ENCODE results near the gene HCRT. TPM values are rescaled to one million over a fixed set of nuclear protein-coding genes. Genes with fewer than 3 reads are reported as not detected.
"Not testable (repeated sequence)": the region's sequence is repeated elsewhere in the genome, so short reads cannot be mapped to it uniquely, and the experiment has no call there.

The HCRT gene
- total RNA-seq, 1 experiment from 2014 or later: not detected

GRCh38 chr17:42210046-42210445 is 24.8 kb upstream of the HCRT start:
- Histone ChIP-seq H3F3A (ENCODE audit: low read length, unreplicated experiment) (no peaks in the 10 kb centered on the region), H2AFZ (ENCODE audit: low read length) (no peak overlapping the region), H3K79me2 (ENCODE audit: low read length) (no peaks in the 10 kb centered on the region), H3K27ac (ENCODE audit: low read length) (no peak overlapping the region), H3K4me1 (ENCODE audit: insufficient read depth, low read length) (no peaks in the 10 kb centered on the region), H3K4me2 (ENCODE audit: low read length) (no peak overlapping the region), H3K27me3 (ENCODE audit: low read length) (no peaks in the 10 kb centered on the region), H3K36me3 (ENCODE audit: low read depth, low read length) (no peaks in the 10 kb centered on the region), H3K9me2 (replicated peaks; ENCODE audit: low read length) (no peaks in the 10 kb centered on the region), H3K4me3 (ENCODE audit: low read length) (no peak overlapping the region), H3K9ac (ENCODE audit: low read length) (no peak overlapping the region), H4K20me1 (ENCODE audit: low read length) (no peaks in the 10 kb centered on the region), H3K9me3 (ENCODE audit: low read length) (no peaks in the 10 kb centered on the region)
- ATAC-seq (no peak), DNase-seq (no peak)
- intact Hi-C loops (cut with micrococcal nuclease): no loop called here
- CTCF ChIA-PET: no interaction called here
- POLR2A ChIA-PET (ENCODE audit: unreplicated experiment): no interaction called here
- TF ChIP-seq CTCF (conservative IDR thresholded peaks at IDR 0.05; ENCODE audit: low read depth, low read length) (no peak), EZH2phosphoT487 (IDR thresholded peaks at IDR 0.05; ENCODE audit: borderline replicate concordance, low read length) (no peak), EZH2 (IDR thresholded peaks at IDR 0.05; ENCODE audit: low read length, unreplicated experiment) (no peak)
- BruUV-seq (replicated peaks): no TSS peak

- BruUV-seq (replicated peaks); POLR2A ChIA-PET (ENCODE audit: unreplicated experiment); ATAC-seq; H4K20me1 ChIP-seq (ENCODE audit: low read length); H3K27me3 ChIP-seq (ENCODE audit: low read length); H3K79me2 ChIP-seq (ENCODE audit: low read length); H3K27ac ChIP-seq (ENCODE audit: low read length); H3K9me3 ChIP-seq (ENCODE audit: low read length); CTCF ChIA-PET; H2AFZ ChIP-seq (ENCODE audit: low read length); H3K36me3 ChIP-seq (ENCODE audit: low read depth, low read length); H3K4me2 ChIP-seq (ENCODE audit: low read length); DNase-seq; intact Hi-C loops (cut with micrococcal nuclease); H3F3A ChIP-seq (ENCODE audit: low read length, unreplicated experiment); H3K4me3 ChIP-seq (ENCODE audit: low read length); H3K9me2 ChIP-seq (replicated peaks; ENCODE audit: low read length); H3K9ac ChIP-seq (ENCODE audit: low read length); H3K4me1 ChIP-seq (ENCODE audit: insufficient read depth, low read length): not testable (repeated sequence)
Observed at GRCh38 chr17:42206153-42206612, 20.9 kb upstream of the HCRT start.

GRCh38 chr17:42203354-42203753 is 18.1 kb upstream of the HCRT start:
- H3K9ac ChIP-seq (ENCODE audit: low read length): no peak overlapping the region
- no peaks in the 10 kb centered on the region for H3K9me3 ChIP-seq (ENCODE audit: low read length)
- DNase-seq (no peak), ATAC-seq (no peak)
- no peaks in the 10 kb centered on the region for H3K4me1 ChIP-seq (ENCODE audit: insufficient read depth, low read length)
- H4K20me1 ChIP-seq (ENCODE audit: low read length): no peaks in the 10 kb centered on the region
- intact Hi-C loops (cut with micrococcal nuclease): no loop called here
- H2AFZ ChIP-seq (ENCODE audit: low read length): no peak overlapping the region
- H3K9me2 ChIP-seq (replicated peaks; ENCODE audit: low read length): no peaks in the 10 kb centered on the region
- BruUV-seq (replicated peaks): no TSS peak
- H3K36me3 ChIP-seq (ENCODE audit: low read depth, low read length): no peaks in the 10 kb centered on the region
- no peak overlapping the region for H3K4me3 ChIP-seq (ENCODE audit: low read length)
- no peaks in the 10 kb centered on the region for H3K79me2 ChIP-seq (ENCODE audit: low read length)
- H3F3A ChIP-seq (ENCODE audit: low read length, unreplicated experiment): no peaks in the 10 kb centered on the region
- H3K4me2 ChIP-seq (ENCODE audit: low read length): no peak overlapping the region
- H3K27ac ChIP-seq (ENCODE audit: low read length): no peak overlapping the region
- CTCF ChIA-PET: no interaction called here
- POLR2A ChIA-PET (ENCODE audit: unreplicated experiment): no interaction called here
- TF ChIP-seq EZH2phosphoT487 (IDR thresholded peaks at IDR 0.05; ENCODE audit: borderline replicate concordance, low read length) (no peak), CTCF (conservative IDR thresholded peaks at IDR 0.05; ENCODE audit: low read depth, low read length) (no peak), EZH2 (IDR thresholded peaks at IDR 0.05; ENCODE audit: low read length, unreplicated experiment) (no peak)
- no peaks in the 10 kb centered on the region for H3K27me3 ChIP-seq (ENCODE audit: low read length)
